GM18867 (cell line): ENCODE data around the gene PTTG1IP2.
"Not testable (repeated sequence)": the region's sequence is repeated elsewhere in the genome, so short reads cannot be mapped to it uniquely, and the experiment has no call there.

Experiments used
- ATAC-seq: cut with Tn5 transposase; IDR thresholded peaks from one replicate; pipeline ENCODE4 v1.9.1; 2021; ENCODE audit warnings: mild to moderate bottlenecking, moderate library complexity; ENCODE audit not compliant: unreplicated experiment

PTTG1IP2 gene

GRCh38 chr7:90469554-90469953 lies at the start of gene PTTG1IP2:
TSS of gene PTTG1IP2 (plus strand) at chr7:90469639. CDS start at chr7:90469787, 148 bp downstream.
- ATAC-seq, result no peak

- no peak for ATAC-seq
Measured at GRCh38 chr7:90421651-90422050, 47.8 kb upstream of the PTTG1IP2 start.

DNA sequence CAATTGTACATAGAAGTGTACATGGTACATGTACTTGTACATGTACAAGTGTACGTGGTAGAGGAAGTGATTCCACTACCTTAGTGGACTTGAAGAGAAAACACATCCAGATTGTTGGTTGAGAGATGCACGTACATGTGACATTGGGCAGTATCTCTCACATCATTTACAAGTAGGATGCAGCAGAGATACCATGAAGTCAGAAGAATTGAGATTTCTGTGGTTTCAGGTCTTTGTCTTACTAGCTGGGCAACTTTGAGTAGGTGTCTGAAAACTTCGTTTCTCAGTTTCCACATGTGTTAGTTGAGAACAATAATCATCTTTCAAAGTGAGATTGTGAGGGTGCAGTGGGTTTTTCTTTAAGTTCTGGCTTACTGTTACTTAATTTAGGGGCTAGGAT lies 44.7 kb upstream of the PTTG1IP2 start:
- ATAC-seq, result peak; percentile 99

DNA sequence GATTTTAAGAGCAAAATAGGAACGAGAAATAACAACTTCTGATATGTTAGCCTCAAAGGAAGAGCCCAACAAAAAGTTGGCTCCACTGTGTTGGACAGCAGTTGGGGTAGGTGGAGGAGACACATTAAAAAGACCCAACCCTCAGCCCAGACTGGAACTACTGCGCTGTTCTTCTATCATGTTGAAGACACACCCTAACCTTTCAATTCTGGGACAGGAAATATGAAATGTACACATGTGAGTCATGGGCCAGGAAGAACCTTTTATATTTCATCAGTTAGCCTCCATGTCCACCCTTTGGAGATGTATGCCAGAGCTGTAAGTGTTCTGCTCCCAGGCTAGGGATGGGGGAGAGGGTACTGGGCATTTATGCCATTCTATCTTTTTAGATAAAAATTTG lies 44.1 kb upstream of the PTTG1IP2 start:
- no peak for ATAC-seq

DNA sequence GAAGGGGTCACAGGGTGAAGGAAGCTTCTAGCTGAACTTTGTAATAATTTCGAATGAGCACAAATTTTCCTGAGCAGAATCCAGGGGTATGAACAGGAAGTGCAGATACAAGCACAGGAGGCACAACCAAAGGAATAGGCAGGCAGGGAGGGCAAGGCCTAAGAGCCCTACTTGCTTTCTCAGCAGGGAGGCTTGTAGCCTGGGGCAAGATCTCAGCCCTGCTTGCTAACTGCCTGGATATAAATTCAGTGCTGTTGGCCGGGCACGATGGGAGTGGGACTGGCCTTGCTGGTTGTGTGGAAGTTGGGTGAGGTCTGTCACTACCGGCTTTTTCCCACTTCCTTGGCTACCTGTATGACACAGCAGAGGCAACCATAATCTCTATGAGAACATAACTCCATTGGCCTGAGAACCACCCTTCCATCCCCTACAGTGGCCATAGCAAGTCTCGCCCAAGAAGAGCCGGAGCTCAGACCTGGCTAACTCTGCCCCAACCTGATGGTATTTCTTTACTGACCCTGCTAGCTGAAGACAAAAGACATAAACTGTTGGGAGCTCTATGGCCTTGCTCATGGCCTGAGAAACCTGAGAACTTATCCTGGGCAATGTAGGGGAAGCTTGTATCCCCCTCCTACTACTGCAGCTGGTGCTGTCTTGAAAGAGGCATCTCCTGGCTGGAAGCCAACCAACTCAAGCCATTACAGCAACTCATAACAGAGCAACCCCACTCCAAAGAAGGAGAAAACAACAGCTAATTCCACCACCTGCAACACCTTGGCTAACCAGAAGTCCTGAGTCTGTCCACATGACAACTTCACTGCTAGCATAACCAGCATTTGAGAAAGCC lies 38.6 kb upstream of the PTTG1IP2 start:
- no peak for ATAC-seq

DNA sequence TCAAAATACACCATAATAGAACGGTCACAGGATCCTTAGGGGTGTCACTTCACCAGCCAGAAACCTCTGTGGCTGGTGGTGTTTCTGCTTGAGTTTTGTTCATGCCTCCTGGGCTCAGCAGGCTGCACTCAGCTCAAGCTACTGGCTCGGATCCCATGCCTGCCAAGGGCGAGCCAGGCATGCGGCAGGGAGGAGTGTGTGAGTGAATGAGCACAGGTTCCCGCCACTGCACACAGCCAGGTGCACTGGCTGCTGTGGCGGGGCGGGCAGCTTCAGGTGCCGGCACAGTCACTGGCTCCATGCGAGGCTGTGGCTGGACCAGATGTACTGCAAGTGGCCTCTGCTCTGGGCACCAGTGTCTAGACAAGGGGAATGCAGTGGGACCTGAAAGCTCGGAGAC lies 36.7 kb upstream of the PTTG1IP2 start:
- ATAC-seq, result no peak

- ATAC-seq, result no peak
Measured at GRCh38 chr7:90433221-90433620, 36.2 kb upstream of the PTTG1IP2 start.

GRCh38 chr7:90445633-90446032 lies 23.8 kb upstream of the PTTG1IP2 start:
- ATAC-seq, result no peak

DNA sequence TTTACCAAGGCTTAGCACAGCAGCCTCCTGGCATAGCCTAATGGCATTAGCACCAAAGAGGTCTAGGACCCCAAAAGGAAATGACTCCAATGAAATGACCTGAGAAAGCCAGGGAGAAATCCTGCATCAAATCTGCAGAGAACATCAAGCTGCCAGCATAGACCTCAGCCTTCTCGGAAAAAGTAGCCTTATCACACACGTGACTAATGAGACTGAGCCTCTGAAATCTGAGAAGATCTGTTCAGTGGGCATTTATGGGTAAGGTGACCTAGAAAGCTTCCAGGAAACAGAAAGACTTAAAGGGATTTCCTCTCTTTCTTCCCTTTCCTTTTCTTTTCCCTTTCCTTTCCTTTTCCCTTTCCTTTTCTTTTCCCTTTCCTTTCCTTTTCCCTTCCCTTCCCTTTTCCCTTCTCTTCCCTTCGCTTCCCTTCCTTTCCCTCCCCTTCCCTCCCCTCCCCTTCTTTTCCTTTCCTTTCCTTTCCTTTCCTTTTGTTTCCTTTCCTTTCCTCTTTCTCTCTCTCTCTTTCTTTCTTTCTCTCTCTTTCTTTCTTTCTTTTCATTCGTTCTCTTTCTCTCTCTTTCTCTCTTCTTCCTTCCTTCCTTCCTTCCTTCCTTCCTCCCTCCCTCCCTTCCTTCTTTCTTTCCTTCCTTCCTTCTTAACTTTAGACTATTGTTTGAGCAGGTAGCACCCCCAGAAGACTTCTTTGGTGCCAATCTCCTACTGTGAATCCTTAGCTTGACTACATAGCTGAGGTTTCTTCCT lies 23.1 kb upstream of the PTTG1IP2 start:
- no peak for ATAC-seq

- ATAC-seq, result no peak
Measured at GRCh38 chr7:90453259-90453891, 16.1 kb upstream of the PTTG1IP2 start.

- ATAC-seq, result no peak
Measured at GRCh38 chr7:90453931-90454330, 15.5 kb upstream of the PTTG1IP2 start.

- ATAC-seq, result peak; percentile 87
Measured at GRCh38 chr7:90455163-90456030, 14.0 kb upstream of the PTTG1IP2 start.

DNA sequence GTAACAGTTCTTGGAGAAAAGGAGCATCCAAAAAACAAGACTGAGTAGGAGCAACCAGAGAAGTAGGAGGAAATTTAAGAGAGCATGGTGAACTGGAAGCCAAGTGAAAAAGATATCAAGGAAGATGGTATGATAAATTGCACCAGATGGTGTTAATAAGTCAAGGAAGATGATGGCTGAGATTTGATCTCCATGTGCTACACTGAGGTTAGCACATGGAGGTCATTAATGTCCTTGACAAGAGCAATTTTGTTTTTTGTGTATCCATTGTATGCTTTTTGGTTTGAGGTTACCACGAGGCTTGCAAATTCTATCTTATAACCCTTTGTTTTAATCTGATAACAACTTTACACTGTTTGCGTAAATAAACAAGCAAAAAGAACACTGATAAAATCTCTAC lies 11.3 kb upstream of the PTTG1IP2 start:
- no peak for ATAC-seq

DNA sequence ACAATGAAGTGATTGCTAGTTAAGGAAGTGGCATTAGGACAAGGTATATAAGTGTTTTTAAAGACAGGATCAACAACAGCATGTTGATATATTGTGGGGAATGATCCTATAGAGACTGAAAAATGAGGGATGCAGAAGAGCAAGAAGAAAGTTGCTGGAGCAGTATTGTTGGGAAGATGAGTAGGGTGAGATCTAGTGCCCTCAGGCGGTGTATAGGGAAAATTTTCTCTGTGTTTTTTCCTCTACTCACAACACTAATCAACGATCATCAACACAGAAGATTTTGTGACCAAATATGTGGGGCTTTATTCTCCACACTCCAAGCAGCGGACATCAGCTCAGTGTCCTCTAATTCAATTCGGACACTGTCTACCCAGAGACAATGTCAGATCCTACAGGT lies 9.6 kb upstream of the PTTG1IP2 start:
- no peak for ATAC-seq

DNA sequence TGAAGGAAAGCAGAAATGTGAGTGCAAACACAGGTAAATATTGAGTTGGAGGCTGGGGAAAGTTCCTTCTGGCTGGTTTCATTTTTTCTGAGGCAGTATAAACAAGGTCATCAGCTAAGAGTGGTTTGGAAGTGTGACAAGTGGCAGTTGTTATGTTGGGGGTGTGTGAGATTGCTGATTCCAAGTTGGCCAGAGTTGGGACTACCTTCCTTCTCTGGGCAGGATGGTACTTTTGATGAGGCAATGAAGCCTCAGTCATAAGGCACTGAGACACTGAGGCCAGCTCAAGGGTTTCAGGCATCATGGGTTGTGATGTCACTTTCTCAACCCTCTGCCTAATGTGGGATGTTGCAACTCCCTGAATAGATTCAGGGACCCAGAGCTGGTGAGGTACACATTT lies 8.2 kb upstream of the PTTG1IP2 start:
- ATAC-seq, result no peak

DNA sequence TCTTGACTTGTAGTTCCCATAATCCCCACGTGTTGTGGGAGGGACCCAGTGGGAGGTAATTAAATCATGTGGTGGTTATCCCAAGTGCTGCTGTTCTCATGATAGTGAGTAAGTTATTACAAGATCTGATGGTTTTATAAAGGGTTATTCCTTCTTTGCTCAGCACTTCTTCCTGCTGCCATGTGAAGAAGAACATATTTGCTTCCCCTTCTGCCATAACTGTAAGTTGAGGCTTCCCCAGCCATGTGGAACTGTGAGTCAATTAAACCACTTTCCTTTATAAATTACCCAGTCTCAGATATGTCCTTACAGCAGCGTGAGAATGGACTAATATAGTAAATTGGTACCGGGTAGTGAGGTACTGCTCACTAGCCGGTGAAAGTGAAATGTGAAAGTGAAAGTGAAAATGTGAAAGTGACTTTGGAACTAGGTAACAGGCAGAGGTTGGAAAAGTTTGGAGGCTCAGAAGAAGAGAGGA lies 6.2 kb upstream of the PTTG1IP2 start:
- ATAC-seq, result not testable (repeated sequence)

DNA sequence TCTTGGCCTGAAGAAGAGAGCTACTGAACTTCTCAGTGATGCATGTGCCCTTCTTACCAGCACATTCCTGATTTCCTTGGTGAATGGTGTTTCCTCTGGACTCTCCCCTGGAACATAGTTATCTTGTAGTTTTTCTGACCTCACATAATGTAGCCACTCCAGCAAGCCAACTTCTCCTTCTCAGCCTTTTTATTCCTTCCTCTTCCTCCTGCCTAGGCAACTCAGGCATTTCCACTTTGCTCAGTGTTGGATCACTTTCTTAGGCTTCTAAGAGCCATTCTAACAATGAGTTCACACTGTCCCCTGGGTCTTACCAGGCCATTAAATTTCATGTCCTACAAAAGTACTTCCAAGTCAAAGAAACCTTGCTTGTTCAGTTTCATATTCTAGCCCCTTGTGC lies 3.6 kb upstream of the PTTG1IP2 start:
- ATAC-seq, result no peak

DNA sequence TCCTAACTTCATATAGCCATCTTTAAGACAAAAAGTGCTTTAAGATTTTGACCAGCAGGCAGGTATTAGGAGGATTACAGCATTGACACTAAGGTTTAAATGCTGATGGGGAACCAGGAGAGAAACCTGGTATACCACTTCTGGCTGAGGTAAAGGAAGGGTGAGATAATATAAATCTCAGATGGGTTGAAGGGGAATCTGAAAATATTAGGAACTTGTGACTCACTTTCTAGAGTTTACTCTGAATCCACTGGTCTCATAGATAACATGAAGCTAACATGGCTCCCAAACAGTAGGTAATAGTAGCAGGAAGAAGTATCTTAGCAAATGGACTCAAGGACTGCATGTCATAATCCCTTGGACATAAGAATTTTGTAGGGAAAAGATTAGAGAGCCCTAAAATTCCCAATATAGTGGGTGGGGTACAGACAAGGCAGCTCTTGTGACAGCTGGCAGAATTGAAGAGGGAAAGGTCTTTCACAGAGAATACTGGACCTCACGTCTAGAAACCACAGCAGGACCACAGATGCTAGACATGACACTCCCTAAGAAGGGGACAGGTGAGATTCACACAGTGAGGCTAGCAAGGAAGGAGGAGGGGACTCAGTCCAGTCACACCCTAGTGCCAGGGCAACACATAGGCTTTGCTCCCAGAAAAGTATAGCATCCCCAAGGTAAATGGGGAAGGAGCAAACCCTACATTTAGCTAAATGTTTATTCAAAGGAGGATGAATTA lies 3.5 kb downstream of the PTTG1IP2 start:
- no peak for ATAC-seq

DNA sequence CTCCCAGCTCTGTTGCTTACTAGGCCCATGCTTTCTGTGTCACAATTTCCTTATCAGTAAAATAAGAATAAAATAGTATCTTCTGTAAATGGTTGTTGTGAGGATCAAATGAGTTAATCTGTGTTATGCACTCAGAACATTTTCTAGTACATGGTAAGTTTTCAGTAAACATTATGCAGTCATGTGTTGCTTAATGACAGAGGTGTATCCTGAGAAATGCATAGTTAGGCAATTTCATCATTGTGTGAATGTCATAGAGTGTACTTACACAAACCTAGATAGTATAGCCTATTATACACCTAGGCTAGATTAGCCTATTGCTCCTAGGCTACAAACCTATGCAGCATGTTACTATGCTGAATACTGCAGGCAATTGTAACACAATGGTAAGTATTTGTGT lies 4.4 kb downstream of the PTTG1IP2 start:
- no peak for ATAC-seq
